Uterus (tissue), 2 donors: Measurements from ENCODE around the gene WSCD1.

Experiments
- CTCF ChIP-seq, 4 experiments: fragments of 200-600 bp in 2 of 4; fragments of 450-650 bp in 2 of 4; sonication (generic) in 2 of 4; IDR thresholded peaks; one replicate each; pipeline ENCODE4 v1.5.1; 2016 to 2019; ENCODE audit warnings: antibody characterized with exemption in 4 of 4, mild to moderate bottlenecking in 2 of 4, moderate library complexity in 1 of 4
- POLR2A ChIP-seq, 2 donors: fragments of 450-650 bp; IDR thresholded peaks; one replicate each; pipeline ENCODE4 v1.6.1; 2016; ENCODE audit warnings: antibody characterized with exemption in 2 of 2, mild to moderate bottlenecking in 1 of 2, moderate library complexity in 1 of 2

GRCh38 chr17:6065351-6065750 lies 4.8 kb upstream of the WSCD1 start:
- TF ChIP-seq CTCF (IDR thresholded peaks at IDR 0.05) = no peak
- TF ChIP-seq POLR2A (IDR thresholded peaks at IDR 0.05) = no peak
